Measurements from ENCODE around the gene GNB3. TPM values are rescaled to one million over a fixed set of nuclear protein-coding genes. Genes with fewer than 3 reads are reported as not detected.
A peak's percentile ranks its signal among the peaks of the same experiment; 100 is the strongest.
"Not testable (repeated sequence)": the region's sequence is repeated elsewhere in the genome, so short reads cannot be mapped to it uniquely, and the experiment has no call there.

Gene GNB3
- total and polyA plus RNA-seq, 5 experiments from 2014 or later = 3.8 to 5.6 TPM; not detected in 3

DNA sequence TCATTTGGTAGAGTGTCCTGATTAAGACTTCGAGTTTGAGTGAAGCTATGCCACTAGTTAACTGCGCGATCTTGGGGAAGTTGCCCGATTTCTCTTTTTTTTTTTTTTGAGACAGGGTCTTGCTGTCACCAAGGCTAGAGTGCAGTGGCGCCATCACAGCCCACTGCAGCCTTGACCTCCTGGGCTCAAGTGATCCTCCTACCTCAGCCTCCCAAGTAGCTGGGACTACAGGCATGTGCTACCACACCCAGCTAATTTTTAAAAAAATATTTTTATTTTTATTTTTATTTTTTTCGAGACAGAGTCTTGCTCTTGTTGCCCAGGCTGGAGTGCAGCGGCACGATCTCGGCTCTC, 33.3 kb downstream of the GNB3 start:
- peaks cover 31 to 47% (median 42%) of the 10 kb centered on the region in 4 donors for H3K4me1 Mint-ChIP-seq
- H3K9me3 Mint-ChIP-seq, H3K27me3 Mint-ChIP-seq, ATAC-seq, DNase-seq: not testable (repeated sequence)
- peaks cover 0 to 26% (median 0%) of the 10 kb centered on the region in 3 donors for H3K36me3 Mint-ChIP-seq
- peak overlapping the region; percentile 84 to 97 (median 90) for H3K4me3 Mint-ChIP-seq
- peak overlapping the region; percentile 74 to 92 (median 86) for H3K27ac Mint-ChIP-seq
- POLR2A ChIA-PET = interaction anchor here (0.6 to 5.1 kb wide), 12 partner anchors 18 to 340 kb away, joined by 3 to 88 read pairs (median 14); partner anchors contain the start of genes C12orf57, ENO2, GAPDH and LRRC23

DNA sequence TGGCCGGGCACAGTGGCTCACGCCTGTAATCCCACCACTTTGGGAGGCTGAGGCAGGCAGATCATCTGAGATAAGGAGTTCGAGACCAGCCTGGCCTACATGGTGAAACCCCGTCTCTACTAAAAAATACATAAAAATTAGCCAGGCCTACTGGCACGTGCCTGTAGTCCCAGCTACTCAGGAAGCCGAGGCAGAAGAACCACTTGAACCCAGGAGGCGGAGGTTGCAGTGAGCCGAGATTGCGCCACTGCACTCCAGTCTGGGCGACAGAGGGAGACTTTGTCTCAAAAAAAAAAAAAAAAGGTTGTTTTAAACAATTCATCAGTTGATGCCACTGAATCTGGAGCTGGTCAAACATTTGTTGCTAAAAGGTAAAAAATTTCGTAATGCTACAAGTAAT, 39.1 kb downstream of the GNB3 start:
- not testable (repeated sequence) for H3K4me3 Mint-ChIP-seq, H3K4me1 Mint-ChIP-seq, H3K27me3 Mint-ChIP-seq, H3K27ac Mint-ChIP-seq, H3K9me3 Mint-ChIP-seq, DNase-seq, ATAC-seq
- peaks cover 0 to 23% (median 0%) of the 10 kb centered on the region in 3 donors for H3K36me3 Mint-ChIP-seq
- POLR2A ChIA-PET = interaction anchor here (0.6 to 0.9 kb wide), 3 partner anchors 7 to 742 kb away, joined by 3 to 4 read pairs (median 3); no protein-coding TSS in a partner anchor

DNA sequence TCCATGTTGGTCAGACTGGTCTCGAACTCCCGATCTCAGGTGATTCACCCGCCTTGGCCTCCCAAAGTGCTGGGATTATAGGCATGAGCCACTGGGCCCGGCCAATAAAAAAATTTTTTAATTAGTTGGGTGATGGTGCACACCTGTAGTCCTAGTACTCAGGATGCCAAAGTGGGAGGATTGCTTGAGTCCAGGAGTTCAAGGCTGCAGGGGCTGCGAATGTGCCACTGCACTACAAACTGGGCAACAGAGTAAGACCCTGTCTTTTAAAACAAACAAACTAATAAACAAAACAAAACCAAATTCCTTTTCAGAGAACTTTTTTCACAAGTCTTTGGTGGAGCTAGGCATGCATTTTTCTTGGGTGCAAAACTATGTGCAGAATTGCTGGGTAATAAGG, 42.5 kb downstream of the GNB3 start:
- no peak for ATAC-seq
- Mint-ChIP-seq H3K4me3 (no peak overlapping the region), H3K4me1 (peaks cover 0 to 1% (median 0%) of the 10 kb centered on the region in 4 donors), H3K36me3 (peaks cover 0 to 16% (median 2%) of the 10 kb centered on the region in 3 donors), H3K9me3 (no peaks in the 10 kb centered on the region), H3K27ac (no peak overlapping the region), H3K27me3 (no peaks in the 10 kb centered on the region)
- DNase-seq = no peak
- POLR2A ChIA-PET = interaction anchor here (1.1 kb wide), 1 partner anchor 8 kb away, joined by 4 read pairs; no protein-coding TSS in a partner anchor

DNA sequence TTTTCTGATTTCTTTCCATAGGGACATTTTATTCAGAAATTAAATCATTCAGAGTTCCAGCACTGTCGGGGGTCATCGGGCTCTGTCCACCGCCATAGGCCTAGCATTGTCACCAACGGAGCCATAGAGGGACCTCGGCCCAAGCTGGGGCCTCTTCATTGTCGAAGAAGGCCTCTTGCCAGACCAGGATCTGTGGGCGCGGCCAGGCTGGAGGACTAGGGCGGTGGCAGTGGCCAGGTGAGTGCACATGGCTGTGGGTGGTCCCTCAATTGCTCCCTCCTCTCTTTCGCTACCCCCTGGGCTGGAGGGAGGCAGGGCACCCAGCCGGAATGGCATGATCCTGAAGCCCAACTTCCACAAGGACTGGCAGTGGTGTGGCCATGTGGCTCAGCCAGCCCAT, 43.0 kb downstream of the GNB3 start:
- no peaks in the 10 kb centered on the region for H3K9me3 Mint-ChIP-seq
- peaks cover 0 to 16% (median 2%) of the 10 kb centered on the region in 3 donors for H3K36me3 Mint-ChIP-seq
- H3K4me1 Mint-ChIP-seq = peaks cover 0 to 1% (median 0%) of the 10 kb centered on the region in 4 donors
- ATAC-seq (no peak), DNase-seq (no peak)
- no peaks in the 10 kb centered on the region for H3K27me3 Mint-ChIP-seq
- H3K4me3 Mint-ChIP-seq = no peak overlapping the region
- POLR2A ChIA-PET = no interaction called here
- H3K27ac Mint-ChIP-seq = peak overlapping the region in 1 of 10 donors; percentile 24

DNA sequence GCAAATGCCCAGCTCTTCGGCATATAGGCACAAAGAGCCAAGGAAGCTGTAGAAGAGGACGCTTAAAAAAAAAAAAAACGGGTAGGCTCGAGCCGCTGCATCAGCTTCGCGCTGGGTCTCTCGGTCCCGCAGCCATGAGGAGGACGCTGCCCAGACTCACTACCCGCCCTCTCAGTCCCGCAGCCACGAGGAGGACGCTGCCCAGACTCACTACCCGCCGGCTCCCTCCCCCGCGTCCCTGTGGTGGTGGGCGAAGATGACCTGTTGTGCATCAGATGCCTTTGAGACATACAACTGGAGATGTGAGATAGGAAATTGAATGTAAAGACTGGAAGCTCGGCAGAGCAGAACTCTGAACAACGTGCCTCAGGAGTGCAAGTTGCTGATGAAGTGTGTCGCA, 43.8 kb downstream of the GNB3 start:
- Mint-ChIP-seq H3K9me3 (no peaks in the 10 kb centered on the region), H3K4me1 (peaks cover 0 to 1% (median 0%) of the 10 kb centered on the region in 4 donors), H3K36me3 (peaks cover 0 to 16% (median 2%) of the 10 kb centered on the region in 3 donors), H3K4me3 (no peak overlapping the region), H3K27me3 (no peaks in the 10 kb centered on the region), H3K27ac (peak overlapping the region in 1 of 10 donors; percentile 30)
- ATAC-seq (no peak), DNase-seq (no peak)
- POLR2A ChIA-PET = interaction anchor here (0.7 to 1.0 kb wide), 2 partner anchors 11 to 59 kb away, joined by 3 to 4 read pairs; partner anchors contain the start of genes C12orf57, RNU7-1 and SPSB2

DNA sequence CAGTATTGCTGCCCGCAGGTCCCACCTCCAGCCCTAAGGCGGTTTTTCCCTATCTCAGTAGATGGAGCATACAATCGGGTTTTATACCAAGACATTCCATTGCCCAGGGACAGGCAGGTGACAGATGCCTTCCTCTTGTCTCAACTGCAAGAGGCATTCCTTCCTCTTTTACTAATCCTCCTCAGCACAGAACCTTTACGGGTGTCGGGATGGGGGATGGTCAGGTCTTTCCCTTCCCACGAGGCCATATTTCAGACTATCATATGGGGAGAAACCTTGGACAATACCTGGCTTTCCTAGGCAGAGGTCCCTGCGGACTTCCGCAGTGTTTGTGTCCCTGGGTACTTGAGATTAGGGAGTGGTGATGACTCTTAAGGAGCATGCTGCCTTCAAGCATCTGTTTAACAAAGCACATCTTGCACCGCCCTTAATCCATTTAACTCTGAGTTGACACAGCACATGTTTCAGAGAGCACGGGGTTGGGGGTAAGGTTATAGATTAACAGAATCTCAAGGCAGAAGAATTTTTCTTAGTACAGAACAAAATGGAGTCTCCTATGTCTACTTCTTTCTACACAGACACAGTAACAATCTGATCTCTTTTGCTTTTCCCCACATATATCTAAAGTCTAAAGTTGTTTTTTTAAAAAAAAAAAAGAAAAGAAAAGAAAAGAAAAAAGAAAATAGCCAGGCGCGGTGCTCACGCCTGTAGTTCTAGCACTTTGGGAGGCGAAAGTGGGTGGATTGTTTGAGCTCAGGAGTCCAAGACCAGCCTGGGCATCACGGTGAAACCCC, 45.7 kb downstream of the GNB3 start:
- H3K4me3 Mint-ChIP-seq, H3K27ac Mint-ChIP-seq, H3K9me3 Mint-ChIP-seq, H3K27me3 Mint-ChIP-seq, POLR2A ChIA-PET, ATAC-seq, DNase-seq: not testable (repeated sequence)
- Mint-ChIP-seq H3K36me3 (peaks cover 0 to 16% (median 2%) of the 10 kb centered on the region in 3 donors), H3K4me1 (peaks cover 1 to 11% (median 10%) of the 10 kb centered on the region in 4 donors)

DNA sequence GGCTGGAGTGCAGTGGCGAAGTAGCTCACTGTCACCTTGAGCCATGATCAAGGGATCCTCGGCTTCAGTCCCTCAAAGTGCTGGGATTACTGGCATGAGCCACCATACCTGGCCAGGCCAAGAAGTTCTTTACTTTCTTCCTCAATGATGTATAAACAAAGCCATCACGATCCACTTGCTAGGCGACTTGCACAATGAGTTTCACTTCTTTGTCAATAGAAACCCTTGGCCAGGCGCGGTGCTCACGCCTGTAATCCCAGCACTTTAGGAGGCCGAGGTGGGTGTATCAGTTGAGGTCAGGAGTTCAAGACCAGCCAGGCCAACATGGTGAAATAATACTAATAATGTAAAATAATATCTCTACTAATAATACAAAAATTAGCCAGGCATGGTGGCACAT, 46.7 kb downstream of the GNB3 start:
- Mint-ChIP-seq H3K27ac (no peak overlapping the region), H3K36me3 (peaks cover 0 to 14% (median 2%) of the 10 kb centered on the region in 3 donors), H3K27me3 (no peaks in the 10 kb centered on the region), H3K4me3 (no peak overlapping the region), H3K4me1 (peaks cover 1 to 15% (median 15%) of the 10 kb centered on the region in 4 donors), H3K9me3 (no peaks in the 10 kb centered on the region)
- ATAC-seq (no peak), DNase-seq (no peak)
- POLR2A ChIA-PET = no interaction called here

DNA sequence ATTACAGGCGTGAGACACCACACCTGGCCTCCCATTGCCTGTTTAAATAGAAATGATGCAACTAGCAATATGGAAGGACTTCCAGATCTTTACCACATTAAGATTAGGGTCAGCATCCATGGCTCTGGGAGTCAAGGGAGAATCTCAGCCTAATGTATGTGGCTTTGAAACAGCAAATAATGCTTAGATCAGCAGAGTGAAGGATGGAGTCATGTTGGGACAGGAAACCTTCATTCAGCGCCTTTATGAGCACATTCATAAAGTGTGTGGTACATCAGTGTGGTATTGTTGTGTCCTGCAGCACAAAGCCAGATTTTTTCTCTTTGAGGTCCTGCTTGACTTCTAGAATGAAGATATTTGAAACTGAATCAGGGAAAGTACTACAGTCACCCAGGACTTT, 47.6 kb downstream of the GNB3 start:
- Mint-ChIP-seq H3K27me3 (no peaks in the 10 kb centered on the region), H3K27ac (no peak overlapping the region), H3K9me3 (no peaks in the 10 kb centered on the region), H3K36me3 (peaks cover 0 to 11% (median 2%) of the 10 kb centered on the region in 3 donors), H3K4me3 (no peak overlapping the region), H3K4me1 (peaks cover 1 to 17% (median 15%) of the 10 kb centered on the region in 4 donors)
- ATAC-seq (no peak), DNase-seq (no peak)
- POLR2A ChIA-PET = interaction anchor here (0.7 kb wide), 1 partner anchor 16 kb away, joined by 3 read pairs; the partner anchor contains the start of gene SPSB2

DNA sequence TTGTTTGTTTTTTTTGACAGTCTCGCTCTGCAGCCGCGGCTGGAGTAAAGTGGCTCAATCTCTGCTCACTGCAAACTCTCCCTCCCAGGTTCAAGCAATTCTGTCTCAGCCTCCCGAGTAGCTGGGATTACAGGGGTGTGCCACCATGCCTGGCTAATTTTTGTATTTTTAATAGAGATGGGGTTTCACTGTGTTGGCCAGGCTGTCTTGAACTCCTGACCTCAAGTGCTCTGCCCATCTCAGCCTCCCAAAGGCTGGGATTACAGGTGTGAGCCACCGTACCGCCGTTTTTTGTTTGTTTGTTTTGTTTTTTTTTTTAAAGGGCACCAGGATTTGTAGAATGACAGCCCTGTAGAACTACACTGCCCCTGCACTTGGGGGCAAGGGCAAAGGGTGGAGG, 48.1 kb downstream of the GNB3 start:
- H3K4me3 Mint-ChIP-seq, H3K27me3 Mint-ChIP-seq, DNase-seq, H3K9me3 Mint-ChIP-seq, ATAC-seq: not testable (repeated sequence)
- H3K36me3 Mint-ChIP-seq = peaks cover 0 to 10% (median 2%) of the 10 kb centered on the region in 3 donors
- peak overlapping the region in 1 of 10 donors; percentile 25 for H3K27ac Mint-ChIP-seq
- H3K4me1 Mint-ChIP-seq = peaks cover 1 to 17% (median 15%) of the 10 kb centered on the region in 4 donors
- POLR2A ChIA-PET = interaction anchor here (0.7 kb wide), 1 partner anchor 16 kb away, joined by 3 read pairs; the partner anchor contains the start of gene SPSB2

DNA sequence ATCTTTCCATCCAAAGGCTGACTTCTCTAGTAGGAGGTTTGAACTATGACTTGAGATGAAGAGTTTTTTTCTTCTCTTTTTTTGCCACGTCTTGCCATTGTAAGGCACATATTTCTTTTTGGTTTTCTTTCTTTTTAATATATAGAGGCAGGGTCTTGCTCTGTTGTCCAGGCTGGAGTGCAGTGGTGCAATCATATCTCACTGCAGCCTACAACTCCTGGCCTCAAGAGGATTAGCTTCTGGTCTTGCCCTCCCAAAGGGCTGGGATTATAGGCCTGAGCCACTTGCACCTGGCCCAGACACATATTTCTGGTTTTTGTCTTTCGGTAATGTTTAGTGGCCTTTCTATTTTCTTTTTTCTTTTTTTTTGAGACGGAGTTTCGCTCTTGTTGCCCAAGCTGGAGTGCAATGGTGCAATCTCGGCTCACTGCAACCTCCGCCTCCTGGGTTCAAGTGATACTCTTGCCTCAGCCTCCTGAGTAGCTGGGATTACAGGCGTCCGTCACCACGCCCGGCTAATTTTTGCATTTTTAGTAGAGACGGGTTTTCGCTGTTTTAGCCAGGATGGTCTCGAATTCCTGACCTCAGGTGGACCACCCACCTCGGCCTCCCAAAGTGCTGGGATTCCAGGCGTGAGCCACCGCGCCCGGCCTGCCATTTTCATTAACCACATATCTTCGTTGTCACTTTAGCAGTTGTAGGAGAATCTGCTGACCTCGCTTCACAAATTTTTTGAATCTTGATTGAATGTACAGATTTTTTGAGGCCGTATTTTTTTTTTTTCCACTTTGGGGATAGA, 49.2 kb downstream of the GNB3 start:
- DNase-seq, H3K36me3 Mint-ChIP-seq, H3K27me3 Mint-ChIP-seq, H3K9me3 Mint-ChIP-seq, ATAC-seq, POLR2A ChIA-PET: not testable (repeated sequence)
- Mint-ChIP-seq H3K4me1 (peaks cover 0 to 17% (median 15%) of the 10 kb centered on the region in 4 donors), H3K27ac (peak overlapping the region in 5 of 10 donors; percentile 57 to 95 (median 90)), H3K4me3 (peak overlapping the region in 8 of 10 donors; percentile 6 to 87 (median 84))

DNA sequence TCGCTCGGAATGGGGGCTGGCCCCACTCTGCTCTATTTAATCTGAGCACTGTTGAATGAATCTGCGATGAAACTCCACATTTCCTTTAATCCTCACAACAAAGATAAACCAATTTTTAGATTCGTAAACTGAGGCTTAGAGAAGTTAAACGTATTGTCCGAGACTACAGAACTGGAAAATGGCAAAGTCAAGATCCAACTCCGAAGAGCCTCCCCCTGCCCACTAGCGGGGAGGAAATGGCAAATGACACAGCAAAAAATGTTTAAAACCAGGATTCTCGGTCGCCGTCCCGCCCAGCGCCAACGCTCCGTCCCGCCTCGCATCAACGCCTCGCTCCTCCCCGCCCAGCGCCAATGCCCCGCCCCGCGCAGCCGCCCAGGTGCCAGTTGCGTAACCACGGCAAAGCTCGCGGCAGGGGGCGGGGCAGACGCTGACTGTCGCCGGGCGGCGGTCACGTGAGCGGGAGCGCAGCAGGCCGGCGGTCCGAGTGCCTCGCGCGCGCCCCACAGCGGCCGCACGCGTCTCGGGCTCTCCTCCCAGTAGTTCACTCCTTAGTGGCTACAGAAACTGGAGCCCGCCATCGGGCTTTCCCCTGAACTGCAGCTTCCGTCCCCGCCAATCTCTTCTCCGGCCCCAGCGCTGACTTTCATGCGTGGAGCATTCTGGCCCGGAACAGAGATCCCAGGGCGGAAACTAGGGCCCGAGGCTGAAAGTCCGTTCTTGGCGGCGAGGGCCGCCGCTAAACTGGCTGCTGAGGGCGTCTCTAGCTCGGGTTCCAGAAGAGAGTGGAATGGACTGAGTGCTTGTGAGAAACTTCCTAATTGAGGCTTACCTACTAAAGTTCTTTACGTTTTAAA, 50.3 kb downstream of the GNB3 start:
- Mint-ChIP-seq H3K27me3 (no peaks in the 10 kb centered on the region), H3K4me3 (peak overlapping the region; percentile 77 to 90 (median 84)), H3K4me1 (peaks cover 0 to 17% (median 15%) of the 10 kb centered on the region in 4 donors), H3K36me3 (no peaks in the 10 kb centered on the region), H3K9me3 (no peaks in the 10 kb centered on the region), H3K27ac (peak overlapping the region; percentile 88 to 96 (median 94))
- ATAC-seq (peak; percentile 94 to 95), DNase-seq (peak; percentile 92 to 100 (median 97))
- POLR2A ChIA-PET = interaction anchor here (0.5 to 2.8 kb wide), 24 partner anchors 11 to 740 kb away, joined by 3 to 88 read pairs (median 5); partner anchors contain the start of genes ATN1, C12orf57, C1RL and CDCA3

Data from naive thymus-derived CD8-positive, alpha-beta T cell (primary cell).